Testis (tissue), 3 donors: ENCODE results near the gene PDCD1. TPM values are rescaled to one million over a fixed set of nuclear protein-coding genes. Genes with fewer than 3 reads are reported as not detected.

Experiments
- DNase-seq: peaks from one replicate; pipeline ENCODE4 v3.0.0-alpha.2; 2019
- H3K27ac ChIP-seq, 2 donors: fragments of 200-600 bp; sonication (generic); one replicate each; pipeline ENCODE4 v1.5.1; 2019
- H3K27me3 ChIP-seq: fragments of 200-600 bp; sonication (generic); one replicate; pipeline ENCODE4 v1.5.1; 2019
- H3K36me3 ChIP-seq: fragments of 200-600 bp; sonication (generic); one replicate; pipeline ENCODE4 v1.5.1; 2017; ENCODE audit warnings: low read depth; ENCODE audit errors: missing control alignments
- H3K4me1 ChIP-seq: fragments of 200-600 bp; sonication (generic); one replicate; pipeline ENCODE4 v1.5.1; 2019
- H3K4me3 ChIP-seq, 2 donors: fragments of 200-600 bp; sonication (generic); one replicate each; pipeline ENCODE4 v1.5.1; 2017 to 2019
- H3K9me3 ChIP-seq: fragments of 200-600 bp; sonication (generic); one replicate; pipeline ENCODE4 v1.5.1; 2017
- POLR2A ChIP-seq: fragments of 450-650 bp; IDR thresholded peaks from one replicate; pipeline ENCODE4 v1.6.1; 2017; ENCODE audit warnings: antibody characterized with exemption, mild to moderate bottlenecking, moderate library complexity
- WGBS, 2 donors: methylation state at CpG; one replicate each; pipeline ENCODE4 v1.1.5; 2018; 5-methylcytosine and 5-hydroxymethylcytosine counted together
- intact Hi-C: fragments of 100-400 bp; cut with DNase I; formaldehyde crosslinking; loops from one replicate; pipeline ENCODE4 v1.15.1; 2023; ENCODE audit warnings: low total_unique reads
- polyA plus RNA-seq: library from polyadenylated mRNA; stranded (reverse); fragments of 350-450 nt; fragmentation: Illumina TruSeq; extraction: RNeasy Lipid Tissue Mini Kit (QIAGEN cat#74804); gene quantifications from one replicate; pipeline ENCODE4 v1.2.3, GENCODE V29; 2014; ENCODE audit warnings: low read depth, low replicate concordance; ENCODE audit not compliant: insufficient read depth
- total RNA-seq, 2 donors: library from RNA; depleted of rRNA; stranded (reverse); fragments of >200 nt; gene quantifications; one replicate each; pipeline ENCODE4 v1.2.3, GENCODE V29; 2016
- TF ChIP-seq, protein P1 (sequence below), 3 experiments: fragments of 450-650 bp in 2 of 3; fragments of 200-600 bp in 1 of 3; sonication (generic) in 1 of 3; IDR thresholded peaks; one replicate each; pipeline ENCODE4 v1.5.1; 2016 to 2019; ENCODE audit warnings: antibody characterized with exemption in 3 of 3, mild to moderate bottlenecking in 2 of 3, moderate library complexity in 1 of 3

PDCD1 gene
- total and polyA plus RNA-seq, 3 donors from 2014 or later, result 0.37 to 0.47 (median 0.39) TPM

DNA sequence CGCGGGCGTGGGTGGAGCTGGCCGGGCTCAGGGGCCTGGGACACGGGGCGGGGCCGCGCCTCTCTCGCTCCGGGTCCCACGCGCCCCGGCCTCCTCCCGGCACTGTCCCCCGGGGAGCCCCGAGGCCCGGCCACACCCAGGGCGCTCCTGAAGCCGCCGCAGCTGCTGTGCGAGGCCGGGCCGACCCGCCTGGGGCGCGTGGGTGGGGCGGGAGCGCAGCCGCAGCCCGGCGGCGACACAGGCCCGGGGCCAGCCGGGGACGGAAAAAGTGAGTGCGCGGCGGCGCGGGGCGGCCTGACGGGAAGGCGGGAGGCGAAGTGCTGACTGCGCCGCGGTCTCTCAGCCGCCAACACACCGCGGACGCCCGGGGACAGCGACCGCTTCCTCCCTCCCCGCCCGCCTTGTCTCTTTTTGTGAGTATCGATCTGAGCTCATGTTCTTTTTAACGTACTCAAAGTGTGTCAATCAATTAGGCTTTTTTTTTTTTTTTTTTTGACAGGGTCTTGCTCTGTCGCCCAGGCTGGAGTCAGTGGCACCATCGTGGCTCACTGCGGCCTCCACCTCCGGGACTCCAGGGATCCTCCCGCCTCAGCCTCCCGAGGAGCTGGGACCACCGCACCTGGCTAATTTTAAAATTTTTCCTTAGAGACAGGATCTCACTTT, 14.5 kb downstream of the PDCD1 start:
- Histone ChIP-seq H3K4me3 (peak overlapping the region; percentile 23 to 37), H3K27me3 (no peaks in the 10 kb centered on the region), H3K36me3 (no peaks in the 10 kb centered on the region), H3K9me3 (no peaks in the 10 kb centered on the region), H3K27ac (peak overlapping the region; percentile 41 to 50), H3K4me1 (peaks cover 12% of the 10 kb centered on the region)
- 7 to 15% methylated on average over 23 to 50 of the region's 65 CpGs for WGBS, 2 donors
- TF ChIP-seq, protein P1, sequence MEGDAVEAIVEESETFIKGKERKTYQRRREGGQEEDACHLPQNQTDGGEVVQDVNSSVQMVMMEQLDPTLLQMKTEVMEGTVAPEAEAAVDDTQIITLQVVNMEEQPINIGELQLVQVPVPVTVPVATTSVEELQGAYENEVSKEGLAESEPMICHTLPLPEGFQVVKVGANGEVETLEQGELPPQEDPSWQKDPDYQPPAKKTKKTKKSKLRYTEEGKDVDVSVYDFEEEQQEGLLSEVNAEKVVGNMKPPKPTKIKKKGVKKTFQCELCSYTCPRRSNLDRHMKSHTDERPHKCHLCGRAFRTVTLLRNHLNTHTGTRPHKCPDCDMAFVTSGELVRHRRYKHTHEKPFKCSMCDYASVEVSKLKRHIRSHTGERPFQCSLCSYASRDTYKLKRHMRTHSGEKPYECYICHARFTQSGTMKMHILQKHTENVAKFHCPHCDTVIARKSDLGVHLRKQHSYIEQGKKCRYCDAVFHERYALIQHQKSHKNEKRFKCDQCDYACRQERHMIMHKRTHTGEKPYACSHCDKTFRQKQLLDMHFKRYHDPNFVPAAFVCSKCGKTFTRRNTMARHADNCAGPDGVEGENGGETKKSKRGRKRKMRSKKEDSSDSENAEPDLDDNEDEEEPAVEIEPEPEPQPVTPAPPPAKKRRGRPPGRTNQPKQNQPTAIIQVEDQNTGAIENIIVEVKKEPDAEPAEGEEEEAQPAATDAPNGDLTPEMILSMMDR (IDR thresholded peaks at IDR 0.05), result no peak
- TF ChIP-seq POLR2A, result no peak
- intact Hi-C loops, result no loop called here
- DNase-seq, result peak; percentile 66

DNA sequence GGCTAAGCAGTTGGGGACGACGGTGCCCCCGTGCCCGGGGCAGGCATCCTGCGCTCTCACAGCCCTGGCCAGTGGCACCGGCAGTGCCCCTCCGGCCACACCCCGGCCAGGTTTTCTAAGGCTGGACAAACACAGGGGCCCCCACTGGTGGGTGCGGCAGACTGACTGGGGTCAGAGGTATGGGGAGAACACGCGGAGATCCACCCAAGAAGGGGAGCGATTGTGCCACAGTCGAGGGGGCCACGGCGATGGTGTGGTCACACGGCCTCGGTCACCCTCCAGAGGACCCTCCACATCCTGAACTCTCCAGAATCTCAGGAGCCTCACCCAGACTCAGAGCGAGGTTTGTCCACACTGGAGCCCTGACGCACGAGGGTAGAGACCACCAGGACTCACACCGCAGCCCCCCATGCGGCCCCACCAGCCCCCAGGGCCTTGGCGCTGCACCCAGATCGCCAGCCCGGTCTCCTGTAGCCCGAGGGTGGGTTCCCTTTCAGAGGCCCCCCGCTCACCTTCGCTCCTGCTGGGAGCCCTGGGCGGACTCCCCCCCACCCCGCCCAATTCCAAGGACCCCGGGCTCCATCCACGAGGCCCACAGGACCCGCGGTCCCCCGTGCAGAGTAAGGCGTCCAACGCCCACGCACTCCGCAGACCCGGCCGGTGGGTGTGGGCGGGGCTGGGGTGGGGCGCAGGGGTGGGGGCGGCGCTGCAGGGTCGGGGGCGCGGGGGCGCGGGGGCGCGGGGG, 15.2 kb downstream of the PDCD1 start:
- TF ChIP-seq POLR2A, result no peak
- TF ChIP-seq, protein P1 (IDR thresholded peaks at IDR 0.05), result no peak
- DNase-seq, result peak; percentile 13
- Histone ChIP-seq H3K4me1 (peaks cover 12% of the 10 kb centered on the region), H3K27me3 (no peaks in the 10 kb centered on the region), H3K36me3 (no peaks in the 10 kb centered on the region), H3K4me3 (peak overlapping the region; percentile 15 to 37), H3K27ac (peak overlapping the region in 1 of 2 donors; percentile 41), H3K9me3 (no peaks in the 10 kb centered on the region)
- WGBS, 2 donors, result 48 to 63% methylated on average over 14 to 33 of the region's 52 CpGs
- intact Hi-C loops, result no loop called here

DNA sequence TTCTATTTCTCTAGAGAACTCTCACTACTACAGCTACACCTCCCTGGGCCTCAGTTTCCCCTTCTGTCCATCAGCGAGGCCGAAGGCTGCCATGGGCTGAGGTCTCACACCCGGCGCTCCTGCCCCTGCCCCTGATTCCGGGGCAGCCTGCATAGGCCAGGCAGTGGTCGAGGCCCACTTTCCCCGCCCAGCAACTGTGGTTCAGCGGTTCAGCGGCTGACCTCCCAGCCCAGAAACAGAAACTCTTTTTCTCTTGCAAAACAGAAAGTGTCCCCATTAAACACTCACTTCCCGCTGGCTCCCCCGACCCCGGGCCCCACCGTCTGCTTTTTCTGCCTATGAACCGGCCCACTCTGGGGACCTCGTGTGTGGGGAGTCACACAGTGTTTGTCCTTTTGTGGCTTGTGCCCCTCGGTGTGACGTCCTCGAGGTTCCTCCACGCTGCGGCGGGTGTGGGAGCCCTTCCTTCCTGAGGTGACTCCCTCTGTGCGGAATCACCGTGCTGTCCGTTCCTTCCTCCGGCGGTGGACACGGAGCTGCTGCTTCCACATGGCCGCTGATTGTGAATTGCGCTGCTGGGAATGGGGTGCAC, 16.0 kb downstream of the PDCD1 start:
- intact Hi-C loops, result no loop called here
- H3K27me3 ChIP-seq, result no peaks in the 10 kb centered on the region
- WGBS, 2 donors, result 63 to 67% methylated on average over 29 of the region's 29 CpGs
- no peak for TF ChIP-seq POLR2A
- TF ChIP-seq, protein P1 (IDR thresholded peaks at IDR 0.05), result no peak
- peak overlapping the region in 1 of 2 donors; percentile 41 for H3K27ac ChIP-seq
- no peaks in the 10 kb centered on the region for H3K9me3 ChIP-seq
- H3K4me3 ChIP-seq, result peak overlapping the region in 1 of 2 donors; percentile 15
- peaks cover 12% of the 10 kb centered on the region for H3K4me1 ChIP-seq
- DNase-seq, result peak; percentile 44
- H3K36me3 ChIP-seq, result no peaks in the 10 kb centered on the region

DNA sequence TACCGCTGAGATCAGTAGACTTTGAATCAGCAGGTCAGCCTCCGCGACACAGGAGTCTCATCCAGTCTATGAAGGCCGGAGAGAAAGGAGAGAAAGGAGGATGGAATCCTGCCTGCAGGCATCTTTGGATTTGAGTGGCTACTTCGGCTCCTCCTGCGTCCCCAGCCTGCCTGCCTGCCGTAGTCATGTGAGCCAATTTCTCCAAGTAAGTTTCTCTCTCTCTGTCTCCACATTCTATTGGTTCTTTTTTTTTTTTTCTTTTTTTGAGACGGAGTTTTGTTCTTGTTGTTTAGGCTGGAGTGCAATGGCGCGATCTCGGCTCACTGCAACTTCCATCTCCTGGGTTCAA, 16.7 kb downstream of the PDCD1 start:
- DNase-seq, result peak; percentile 16
- no peak overlapping the region for H3K4me3 ChIP-seq
- no peak for TF ChIP-seq POLR2A
- TF ChIP-seq, protein P1 (IDR thresholded peaks at IDR 0.05), result no peak
- no peak overlapping the region for H3K27ac ChIP-seq
- 73 to 77% methylated on average over 11 of the region's 11 CpGs for WGBS, 2 donors
- peaks cover 12% of the 10 kb centered on the region for H3K4me1 ChIP-seq
- no peaks in the 10 kb centered on the region for H3K36me3 ChIP-seq
- H3K27me3 ChIP-seq, result no peaks in the 10 kb centered on the region
- intact Hi-C loops, result no loop called here
- H3K9me3 ChIP-seq, result no peaks in the 10 kb centered on the region
